Hindlimb muscle (tissue), 1 donor: ENCODE results near the gene OGFOD2. TPM values are rescaled to one million over a fixed set of nuclear protein-coding genes. Genes with fewer than 3 reads are reported as not detected.

Experiments
- DNase-seq: peaks from one replicate; pipeline ENCODE4 v3.0.0-alpha.2; 2013
- polyA plus RNA-seq: library from polyadenylated mRNA; unstranded; fragments of 120-200 nt; gene quantifications from one replicate; pipeline ENCODE4 v1.2.1, GENCODE V29; 2013; ENCODE audit not compliant: insufficient read length

Gene OGFOD2
- polyA plus RNA-seq, 1 donor = 10.1 TPM

DNA sequence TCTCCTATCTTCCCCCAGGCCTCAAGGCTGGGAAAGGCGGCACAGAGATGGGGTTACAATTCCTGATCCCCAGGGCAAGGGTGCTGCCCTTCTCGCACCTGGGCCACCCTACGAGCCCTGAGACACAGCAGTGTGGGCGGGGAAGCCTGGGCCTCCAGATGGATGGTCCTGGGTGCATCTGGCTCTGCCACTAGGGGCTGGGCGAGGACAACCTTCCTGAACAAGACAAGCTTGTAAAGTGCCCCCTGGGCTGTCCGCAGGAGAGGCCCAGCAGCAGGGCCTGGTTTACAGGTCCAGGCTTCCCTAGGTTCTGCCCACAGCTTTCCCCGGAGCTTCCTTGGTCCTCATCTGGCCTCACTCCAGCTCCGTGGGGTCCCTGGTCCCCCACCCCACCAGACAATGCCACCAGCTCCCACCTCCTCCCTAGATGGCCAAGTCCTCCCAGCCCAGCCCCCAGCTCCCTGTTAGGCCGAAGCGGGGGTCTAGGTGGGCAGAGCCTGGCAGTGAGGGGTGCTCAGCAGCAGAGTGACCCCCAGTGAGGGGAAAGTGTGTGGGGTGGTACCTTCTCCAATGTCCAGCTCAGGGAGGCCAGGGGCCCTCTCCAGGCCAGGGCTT is 14.3 kb downstream of the OGFOD2 start:
- no peak for DNase-seq

DNA sequence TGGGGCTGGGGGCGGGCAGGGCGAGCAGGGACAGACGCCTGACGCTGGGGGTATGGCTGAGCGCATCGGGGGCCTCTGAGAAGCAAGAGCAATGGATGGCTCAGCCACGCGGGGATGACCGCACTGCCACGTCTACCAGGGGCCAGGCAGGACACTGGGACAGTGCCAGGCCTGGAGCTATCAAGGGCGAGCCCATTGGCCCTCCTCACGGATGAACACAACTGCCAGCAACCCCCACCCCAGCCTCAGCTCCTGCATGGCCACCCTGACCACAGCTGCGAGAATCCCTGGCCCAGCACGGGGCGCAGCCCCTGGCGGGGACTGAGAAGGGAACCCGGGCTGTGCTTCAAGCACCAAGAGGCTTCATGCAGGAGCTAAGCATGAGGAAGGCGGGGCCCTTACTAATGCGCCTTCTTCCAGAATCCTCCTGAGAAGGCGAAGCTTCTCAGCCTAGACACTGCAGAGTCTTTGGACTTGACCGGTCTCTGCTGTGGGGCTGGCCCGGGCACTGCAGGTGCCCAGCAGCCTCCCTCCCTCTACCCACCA is 14.9 kb downstream of the OGFOD2 start:
- no peak for DNase-seq

DNA sequence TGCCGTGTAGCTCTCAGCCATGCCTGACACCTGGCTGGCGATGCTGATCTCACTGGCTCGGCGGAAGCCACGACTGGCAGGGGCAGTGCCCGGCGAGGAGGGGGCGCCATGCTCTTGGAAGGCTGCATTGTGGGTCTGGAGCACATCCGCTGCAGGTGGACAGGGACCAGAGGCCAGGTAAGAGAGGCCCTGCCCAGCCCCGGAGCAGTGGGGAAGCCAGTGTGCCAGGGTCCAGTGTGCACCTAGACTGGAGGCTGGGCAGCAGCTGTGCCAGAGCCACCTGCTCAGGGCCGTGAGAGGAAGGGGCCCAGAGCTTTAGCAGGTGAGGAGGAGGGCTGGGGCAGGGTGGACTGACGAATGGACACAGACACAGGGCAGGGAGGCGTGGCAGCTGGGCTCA is 15.5 kb downstream of the OGFOD2 start:
- no peak for DNase-seq

DNA sequence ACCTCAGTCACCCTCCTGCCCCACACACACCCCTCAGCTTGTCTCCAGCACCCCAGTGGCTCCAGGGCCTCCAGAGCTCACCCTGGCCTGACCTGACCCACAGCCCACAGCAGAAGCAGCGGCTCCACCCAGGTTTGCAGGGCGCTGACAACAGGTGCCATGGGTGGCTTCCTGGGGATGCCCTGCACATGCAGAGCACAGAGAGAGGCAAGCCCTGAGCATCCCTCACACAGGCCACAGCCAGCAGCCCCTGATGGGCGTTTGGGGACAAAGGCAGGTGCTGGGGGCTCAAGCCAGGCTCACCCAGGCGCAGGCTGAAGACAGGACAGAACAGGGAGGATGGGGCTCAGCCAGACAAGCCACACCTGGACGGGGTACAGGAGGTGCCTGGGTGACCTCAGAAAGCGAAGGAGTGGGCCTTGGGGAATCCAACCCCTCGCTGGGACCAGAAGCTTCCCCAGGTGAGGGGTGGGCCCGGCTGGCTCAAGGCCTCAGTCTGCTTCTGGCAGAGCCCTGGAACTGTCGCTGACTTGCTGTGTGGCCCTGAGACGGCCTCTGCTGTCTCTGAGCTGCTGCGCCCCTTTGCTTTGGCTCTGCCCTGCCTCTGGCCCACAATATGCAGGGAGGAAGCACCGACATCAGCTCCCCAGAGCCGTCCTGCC is 16.0 kb downstream of the OGFOD2 start:
- DNase-seq = no peak

DNA sequence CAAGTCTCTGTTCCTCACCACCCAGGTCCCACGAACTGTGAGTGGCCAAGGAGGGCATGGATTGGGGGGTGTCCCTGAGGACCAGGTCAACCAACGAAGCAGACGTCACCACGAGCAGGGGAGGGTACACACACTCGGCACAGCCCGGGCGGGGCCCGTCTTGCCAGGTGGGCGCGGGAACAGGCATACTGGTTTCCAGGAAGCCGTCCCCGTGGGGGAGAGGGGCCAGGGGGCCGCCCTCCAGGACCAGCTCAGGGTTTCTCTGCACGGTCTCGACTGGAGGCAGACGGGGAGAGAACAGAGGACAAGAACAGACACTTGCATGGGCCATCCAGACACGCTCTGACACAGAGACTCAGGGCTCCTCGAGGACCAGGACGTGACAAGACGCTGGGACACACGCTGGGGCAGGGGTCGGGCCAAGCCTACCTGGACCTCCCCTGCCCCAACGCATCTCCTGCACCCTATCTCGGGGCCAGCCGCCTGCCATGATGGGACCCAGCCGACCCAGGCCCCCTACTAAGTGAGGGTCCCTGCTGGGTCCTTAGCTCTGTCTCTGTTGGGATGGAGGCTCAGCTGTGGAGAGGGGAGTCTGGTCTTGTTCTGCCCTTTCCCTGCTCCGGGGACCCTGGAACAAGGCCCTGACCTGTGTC is 16.7 kb downstream of the OGFOD2 start:
- no peak for DNase-seq

DNA sequence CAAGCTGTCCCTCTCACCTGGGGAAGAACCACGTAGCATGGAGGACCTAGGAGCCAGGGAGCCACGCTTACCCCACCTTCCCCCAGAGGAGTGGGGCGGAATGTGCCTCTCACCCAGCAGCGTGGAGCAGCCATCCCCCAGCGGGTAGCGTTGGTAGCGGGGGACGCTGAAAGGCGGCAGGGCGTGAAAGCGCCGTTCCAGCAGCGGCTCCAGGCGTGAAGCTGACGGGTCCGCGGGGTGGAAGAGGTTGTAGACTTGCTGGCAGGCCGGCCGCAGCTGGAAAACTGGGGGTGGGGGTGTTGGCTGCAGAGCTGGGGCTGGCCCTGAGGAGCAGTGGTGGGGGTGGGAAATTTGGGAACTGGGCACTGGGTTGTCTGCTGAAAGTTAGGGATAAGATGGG is 17.3 kb downstream of the OGFOD2 start:
- no peak for DNase-seq

DNA sequence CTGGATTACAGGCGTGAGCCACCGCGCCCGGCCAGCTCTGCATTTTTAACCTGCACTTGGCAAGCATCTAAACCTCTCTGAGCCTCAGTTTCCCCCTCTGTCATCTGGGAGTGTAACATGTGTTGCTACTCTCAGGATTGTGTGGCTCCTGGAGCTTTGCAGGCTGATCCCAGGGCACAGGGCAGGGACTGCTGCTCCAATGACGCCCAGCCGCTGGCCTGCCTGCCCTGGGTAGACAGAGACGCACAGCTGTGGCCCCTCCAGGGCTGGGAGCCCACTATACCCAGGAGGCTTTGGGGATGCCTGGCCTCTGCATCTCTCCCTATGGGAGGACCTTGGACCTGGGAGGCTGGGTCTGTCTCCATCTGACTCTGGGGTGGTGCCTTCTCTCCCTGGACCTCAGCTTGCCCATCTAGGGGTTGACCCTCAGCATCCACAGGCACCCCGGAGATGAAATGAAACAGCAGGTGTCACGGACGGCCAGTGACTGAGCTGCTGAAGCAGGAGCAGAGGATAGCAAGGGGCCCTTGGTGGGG is 19.2 kb downstream of the OGFOD2 start:
- no peak for DNase-seq

DNA sequence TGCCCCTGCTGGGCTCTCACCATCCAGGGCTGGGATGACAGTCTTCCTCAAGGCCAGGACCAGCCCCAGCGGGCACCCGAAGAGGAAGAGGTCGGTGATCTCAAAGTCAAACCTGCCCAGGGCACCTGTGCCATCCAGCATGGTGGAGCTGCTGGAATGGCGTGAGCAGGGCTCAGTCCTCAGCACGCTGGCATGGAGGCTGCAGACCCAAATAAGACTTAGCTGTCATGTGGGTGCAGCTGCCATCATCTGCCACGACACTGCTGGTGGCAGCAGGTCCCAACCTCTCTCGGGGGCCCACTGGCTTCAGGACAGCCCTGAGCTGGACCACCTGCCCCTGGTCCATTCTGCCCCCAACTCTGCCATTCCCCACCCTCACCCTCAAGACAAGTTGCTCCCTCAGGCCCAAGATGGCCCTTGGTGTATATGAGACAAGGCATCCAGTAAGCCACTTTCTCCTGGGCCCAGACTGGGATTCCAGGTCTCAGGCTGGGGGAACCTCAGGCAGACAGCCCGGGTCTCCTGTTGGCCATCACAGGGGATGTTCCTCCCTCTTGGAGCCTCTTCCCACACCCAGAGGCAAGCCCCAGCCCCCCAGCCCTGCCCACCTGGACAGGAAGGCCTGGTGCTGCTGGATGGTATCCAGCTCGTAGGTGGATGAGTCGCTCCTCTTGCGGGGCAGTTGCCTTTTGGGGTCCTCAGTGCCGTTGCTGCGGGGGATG is 19.9 kb downstream of the OGFOD2 start:
- DNase-seq = no peak

DNA sequence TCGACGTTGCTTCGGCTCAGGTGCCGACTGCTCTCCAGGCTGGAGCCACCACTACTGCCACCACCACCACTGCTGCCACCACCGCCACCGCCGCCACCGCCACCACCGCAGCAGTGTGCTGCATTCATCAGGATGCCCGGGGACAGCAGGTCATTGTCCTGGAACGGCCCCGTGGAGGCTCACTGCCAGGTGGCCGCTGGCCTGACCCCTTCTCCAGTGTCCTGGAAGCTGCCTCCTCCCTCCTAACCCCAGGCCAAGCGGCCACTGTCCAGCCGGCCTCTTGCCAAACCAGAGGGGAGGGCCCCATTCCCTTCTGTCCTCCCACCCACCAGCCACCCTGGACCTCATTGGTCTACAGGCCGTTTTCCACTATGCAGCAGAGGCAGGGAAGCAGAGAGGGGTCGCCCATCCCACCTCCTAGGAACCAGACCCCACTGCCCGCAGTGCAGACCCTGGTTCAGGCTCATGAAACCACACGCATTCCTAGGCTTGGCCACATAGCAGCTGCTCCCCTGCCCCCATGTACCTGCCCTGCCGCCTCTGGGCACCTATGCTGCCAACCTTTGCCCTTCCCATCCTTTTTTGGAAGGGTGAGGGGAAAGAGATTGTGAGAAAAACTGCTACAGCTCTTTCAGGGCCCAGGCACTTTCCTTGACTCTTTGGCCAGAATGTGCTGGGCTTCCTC is 20.6 kb downstream of the OGFOD2 start:
- no peak for DNase-seq

DNA sequence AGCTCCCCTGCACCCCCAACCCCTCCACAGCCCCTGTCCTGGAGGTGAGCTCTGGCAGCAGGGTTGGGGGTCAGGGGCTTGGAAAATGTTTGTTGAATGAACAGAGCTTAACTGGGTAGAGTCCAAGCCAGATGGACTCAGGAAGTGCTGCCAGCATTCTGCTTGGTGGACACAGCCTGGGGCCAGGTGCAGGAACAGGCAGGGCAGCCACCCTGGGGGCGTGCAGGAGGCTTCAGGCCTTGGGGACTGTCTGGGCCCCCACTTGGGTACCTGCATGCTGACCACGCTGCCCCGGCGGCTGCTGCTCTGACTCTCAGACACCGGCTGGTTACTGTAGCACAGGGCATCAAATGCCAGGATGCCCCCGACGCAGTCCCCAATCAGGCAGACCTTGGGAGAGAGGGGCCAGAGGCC is 21.2 kb downstream of the OGFOD2 start:
- no peak for DNase-seq

DNA sequence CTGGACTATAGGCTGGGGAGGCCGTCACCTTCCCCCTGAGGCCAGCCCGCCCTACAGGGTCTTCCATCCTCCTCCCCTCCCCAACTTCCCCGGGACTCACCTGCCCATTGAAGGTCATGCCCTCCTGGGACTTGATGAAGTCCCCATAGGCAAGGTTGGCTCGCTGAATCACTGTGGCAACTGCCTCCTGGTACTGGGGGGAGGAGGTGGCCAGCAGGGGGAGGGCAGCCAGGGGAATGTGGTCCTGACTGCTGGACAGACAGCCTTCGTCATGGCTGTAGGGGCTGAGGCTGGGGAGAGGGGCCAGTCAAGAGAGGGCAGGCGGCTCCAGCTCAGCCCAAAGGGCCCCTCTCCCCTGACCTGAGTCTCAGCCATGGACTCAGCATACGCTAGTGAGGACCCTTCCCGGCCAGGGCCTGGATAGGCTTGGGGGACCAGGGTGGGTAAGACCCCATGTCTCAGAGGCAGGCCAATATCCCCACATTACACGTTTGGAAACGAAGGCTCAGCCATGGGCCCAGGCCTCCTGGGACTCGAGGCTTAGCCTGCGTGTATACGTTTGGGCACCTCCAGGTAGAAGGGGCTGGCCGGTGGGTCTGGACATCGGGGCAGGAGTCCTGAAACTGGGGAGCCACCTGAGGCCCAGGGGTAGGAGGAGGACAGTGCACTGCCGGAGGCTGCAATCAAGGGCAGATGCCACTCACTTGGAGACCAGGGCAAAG is 21.7 kb downstream of the OGFOD2 start:
- DNase-seq = no peak

DNA sequence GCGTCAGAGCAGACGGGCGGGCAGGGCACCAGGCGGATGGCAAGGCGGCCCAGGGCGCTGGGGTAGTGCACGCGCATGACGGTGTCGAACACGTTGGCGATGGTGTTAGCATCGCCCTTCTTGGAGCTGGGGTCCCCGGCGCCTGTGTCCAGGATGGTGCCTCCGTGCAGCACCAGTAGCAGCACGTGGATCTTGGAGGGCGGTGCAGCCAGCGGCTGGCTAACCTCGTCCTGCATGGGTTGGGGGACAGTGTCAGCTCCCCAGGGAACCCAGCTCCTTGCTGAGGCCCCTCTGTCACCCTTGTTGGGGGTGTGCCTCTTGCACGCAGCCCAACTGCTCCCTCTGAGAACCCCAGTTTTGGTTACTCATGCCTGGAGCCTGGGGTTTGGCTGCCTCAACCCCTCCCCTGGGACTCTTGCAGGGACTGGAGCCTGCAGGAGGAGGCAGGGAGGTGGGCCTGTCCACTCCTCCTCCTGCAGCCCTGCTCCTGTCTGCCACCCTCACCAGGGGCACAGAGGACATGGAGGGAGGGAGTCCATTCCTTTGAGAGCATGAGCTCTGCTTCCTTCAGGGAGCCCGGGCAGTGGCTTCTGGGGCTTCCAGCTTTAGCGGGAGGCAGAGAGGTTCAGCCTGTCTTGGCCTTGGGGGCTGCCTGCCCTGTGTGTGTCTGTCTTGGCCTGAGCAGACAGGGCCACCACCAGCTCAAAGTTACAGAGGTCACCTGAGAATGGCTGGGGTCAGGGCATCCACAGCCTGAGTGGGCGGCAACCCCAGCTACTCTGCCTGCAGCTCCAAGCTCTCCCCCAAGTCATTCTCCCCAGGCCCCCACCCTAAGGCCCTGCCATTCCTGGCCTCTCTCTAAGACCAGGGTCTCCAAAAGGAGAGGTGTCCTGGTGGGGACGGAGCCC is 22.6 kb downstream of the OGFOD2 start:
- DNase-seq = no peak

DNA sequence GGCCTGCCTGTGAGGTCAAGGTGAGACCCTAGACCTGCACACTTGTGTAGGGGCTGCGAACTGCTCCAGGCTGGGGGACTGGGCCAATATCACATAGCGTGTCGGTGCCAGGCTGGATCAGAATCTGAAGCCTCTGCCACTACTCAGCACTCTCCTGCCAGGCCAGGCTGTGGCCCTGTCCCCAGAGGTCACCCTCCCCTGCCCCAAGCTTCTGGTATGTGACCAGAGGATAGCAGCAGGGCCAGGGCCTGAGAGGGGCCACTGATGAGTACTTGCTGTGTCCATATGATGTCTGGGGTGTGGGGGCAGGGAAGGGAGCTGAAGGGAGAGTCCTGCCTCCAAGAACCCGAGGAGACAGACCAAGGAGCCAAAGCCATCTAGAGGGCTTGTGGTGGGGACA is 23.3 kb downstream of the OGFOD2 start:
- DNase-seq = no peak

DNA sequence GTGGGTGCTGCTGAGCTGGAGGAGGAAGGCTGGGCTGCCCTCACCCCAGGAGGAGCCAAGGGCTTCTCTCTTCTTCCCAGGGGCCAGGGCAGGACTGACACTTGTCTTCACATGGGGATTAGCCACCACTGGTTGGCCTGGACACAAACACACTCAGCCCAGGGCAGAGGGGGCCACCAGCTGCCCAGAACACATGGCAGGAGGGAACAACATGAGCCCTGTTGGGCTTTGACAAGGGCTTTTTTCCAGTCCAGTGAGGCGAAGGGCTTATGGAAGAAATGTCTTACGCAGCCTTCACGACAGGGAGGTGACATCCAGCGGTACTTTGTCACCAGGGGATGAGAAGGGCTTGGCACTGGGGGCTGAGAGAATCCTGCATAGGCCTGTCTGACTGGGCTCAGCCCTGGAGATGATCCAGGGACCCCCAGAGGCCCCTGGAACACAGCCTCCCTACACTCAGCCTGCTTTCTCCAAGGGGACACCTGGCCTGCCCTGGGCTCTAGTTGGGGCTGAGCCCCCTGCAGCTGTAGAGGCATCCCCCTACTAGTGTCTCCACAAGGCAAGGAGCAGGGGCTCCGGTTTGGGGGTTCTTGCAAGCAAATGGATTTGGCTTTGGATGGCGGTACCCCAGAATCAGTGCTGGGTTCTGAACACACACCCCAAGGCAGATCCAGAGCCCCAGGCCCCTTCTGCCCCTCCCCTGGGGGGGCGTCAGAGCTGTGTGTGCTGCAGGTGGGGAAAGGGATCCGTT is 24.3 kb downstream of the OGFOD2 start:
- no peak for DNase-seq

DNA sequence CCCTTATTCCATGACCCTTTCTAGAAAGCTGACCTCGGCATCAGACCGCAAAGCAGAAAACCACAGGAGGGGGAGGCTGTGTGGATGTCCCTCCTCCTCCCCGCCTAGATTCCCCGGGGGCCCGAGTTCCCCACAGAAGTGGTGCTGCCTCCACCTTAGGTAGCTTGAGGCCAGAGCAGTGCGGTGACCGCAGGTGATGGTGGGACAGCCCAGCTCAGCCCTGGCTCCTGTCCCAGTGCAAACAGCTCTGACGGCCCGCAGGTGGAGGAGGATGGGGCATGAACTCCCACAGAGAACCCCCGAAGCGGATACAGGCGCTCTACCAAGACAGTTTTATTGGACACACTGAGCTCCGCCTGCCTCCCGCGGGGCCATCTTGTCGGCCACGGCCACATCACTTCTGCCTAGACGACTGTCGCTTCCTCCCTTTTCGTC is 25.0 kb downstream of the OGFOD2 start:
- no peak for DNase-seq

DNA sequence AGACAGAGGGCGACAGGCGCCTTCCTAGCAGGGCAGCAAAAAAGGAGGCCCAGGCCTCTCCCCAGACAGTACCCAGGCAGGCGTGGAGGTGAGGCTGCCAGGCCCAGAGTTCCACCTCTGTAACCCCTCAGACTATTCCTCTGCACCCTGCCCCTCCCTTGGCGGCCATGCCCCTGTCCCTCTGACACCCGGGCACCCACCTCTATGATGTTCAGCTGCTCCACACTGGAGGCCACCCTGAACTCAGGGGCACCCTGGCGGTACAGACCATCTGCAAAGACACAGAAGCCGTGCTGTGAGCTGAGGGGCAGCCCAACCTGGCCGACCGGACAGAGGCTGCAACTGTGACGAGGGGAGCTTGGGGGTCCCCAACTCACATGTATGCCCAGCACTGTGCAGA is 25.5 kb downstream of the OGFOD2 start:
- DNase-seq = no peak

DNA sequence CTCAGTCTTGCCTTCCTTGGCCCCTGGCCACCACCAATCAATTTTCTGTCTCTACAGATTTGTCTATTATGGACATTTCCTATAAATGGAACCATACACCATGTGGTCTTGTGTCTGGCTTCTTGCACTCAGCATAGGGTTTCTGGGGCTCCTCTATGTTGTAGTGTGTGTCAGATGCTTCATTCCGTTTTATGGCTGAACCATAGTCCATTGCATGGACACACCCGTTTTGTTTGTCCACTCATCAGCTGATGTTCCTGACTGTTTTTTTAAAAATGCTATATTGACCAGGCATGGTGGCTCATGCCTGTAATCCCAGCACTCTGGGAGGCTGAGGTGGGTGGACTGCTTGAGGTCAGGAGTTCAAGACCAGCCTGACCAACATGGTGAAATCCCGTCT is 26.4 kb downstream of the OGFOD2 start:
- no peak for DNase-seq

DNA sequence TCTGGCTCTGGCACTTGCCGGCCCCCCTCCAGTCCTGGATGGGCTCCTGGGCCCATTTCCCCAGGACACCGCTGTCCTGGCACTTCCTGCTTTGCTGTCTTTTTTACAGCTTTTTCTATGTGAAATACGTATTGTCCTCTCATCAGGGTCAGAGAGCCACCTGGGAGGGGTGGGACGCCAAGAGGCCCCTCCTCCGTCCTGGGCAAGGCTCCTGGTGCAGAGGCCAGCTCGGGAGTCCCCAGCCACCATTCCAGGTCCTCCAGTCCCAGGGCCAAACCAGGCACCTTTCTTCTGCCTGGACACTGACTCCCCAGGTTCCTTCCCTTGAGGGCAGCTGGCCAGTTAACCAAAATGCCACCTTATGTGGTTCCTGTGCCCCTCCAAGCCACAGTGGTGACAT is 28.2 kb downstream of the OGFOD2 start:
- no peak for DNase-seq

DNA sequence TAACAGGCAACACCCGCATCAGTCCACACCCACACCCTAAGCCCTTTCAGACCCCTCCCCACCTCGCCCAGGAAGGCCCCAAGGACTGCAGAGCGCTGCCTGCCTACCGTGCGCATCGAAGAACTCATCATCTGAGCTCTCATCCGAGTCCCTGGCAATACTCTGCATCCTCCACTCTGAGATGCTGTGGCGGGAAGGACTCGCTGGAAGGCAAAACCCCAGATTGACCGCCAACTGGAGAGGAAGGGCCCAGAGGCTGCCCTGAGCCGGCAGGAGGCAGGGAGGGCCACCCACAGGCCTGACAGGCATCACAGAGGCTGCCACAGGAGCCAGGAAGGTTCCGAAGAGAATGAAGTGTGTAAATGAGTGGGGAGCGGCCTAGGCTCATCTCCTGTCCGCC is 29.2 kb downstream of the OGFOD2 start:
- no peak for DNase-seq
